ENCODE results near the gene FAM89B.

The FAM89B gene

GRCh38 chr11:65537296-65537597 is 35.1 kb upstream of the FAM89B start:
- Histone ChIP-seq H2AFZ (ENCODE audit: low read depth, low read length) (no peak overlapping the region), H3K4me1 (ENCODE audit: insufficient read depth, low read length) (peaks cover 20% of the 10 kb centered on the region), H3K27ac (ENCODE audit: low read length) (no peak overlapping the region), H3K9me3 (ENCODE audit: insufficient read depth, low read length, severe bottlenecking) (no peaks in the 10 kb centered on the region), H3K9ac (ENCODE audit: low read depth, low read length) (no peak overlapping the region), H3K4me3 (ENCODE audit: low read depth in 1 of 2, low read length in 2 of 2) (no peak overlapping the region), H4K20me1 (ENCODE audit: insufficient read depth, low read length) (0 out of 2 replicates have a peak, but pooled peaks cover 4% of the 10 kb centered on the region), H3K4me2 (ENCODE audit: insufficient read depth, low read length) (no peak overlapping the region), H3K36me3 (ENCODE audit: insufficient read depth, low read length) (peaks cover 40% of the 10 kb centered on the region), H3K27me3 (ENCODE audit: insufficient read depth, low read length, poor library complexity) (no peaks in the 10 kb centered on the region), H3K79me2 (ENCODE audit: insufficient read depth, low read length) (no peaks in the 10 kb centered on the region)
- DNase-seq (no peak), ATAC-seq (ENCODE audit: insufficient read depth, low read depth) (no peak)
- TF ChIP-seq CTCF (IDR thresholded peaks at IDR 0.05; ENCODE audit: borderline replicate concordance, extremely low read depth, low read length, poor library complexity, severe bottlenecking) (no peak), EZH2 (IDR thresholded peaks at IDR 0.05; ENCODE audit: borderline replicate concordance, low read depth, low read length, severe bottlenecking) (no peak)

- DNase-seq: no peak
- H3K4me3 ChIP-seq (ENCODE audit: low read depth in 1 of 2, low read length in 2 of 2): no peak overlapping the region
- H3K27me3 ChIP-seq (ENCODE audit: insufficient read depth, low read length, poor library complexity): no peaks in the 10 kb centered on the region
Observed at GRCh38 chr11:65537620-65538231, 34.6 kb upstream of the FAM89B start.

GRCh38 chr11:65538232-65538914 is 34.0 kb upstream of the FAM89B start:
- Histone ChIP-seq H3K27me3 (ENCODE audit: insufficient read depth, low read length, poor library complexity) (no peaks in the 10 kb centered on the region), H4K20me1 (ENCODE audit: insufficient read depth, low read length) (0 out of 2 replicates have a peak, but pooled peaks cover 4% of the 10 kb centered on the region), H3K4me3 (ENCODE audit: low read depth in 1 of 2, low read length in 2 of 2) (no peak overlapping the region), H3K4me2 (ENCODE audit: insufficient read depth, low read length) (no peak overlapping the region), H3K79me2 (ENCODE audit: insufficient read depth, low read length) (no peaks in the 10 kb centered on the region), H3K36me3 (ENCODE audit: insufficient read depth, low read length) (peaks cover 31% of the 10 kb centered on the region), H2AFZ (ENCODE audit: low read depth, low read length) (no peak overlapping the region), H3K4me1 (ENCODE audit: insufficient read depth, low read length) (peaks cover 20% of the 10 kb centered on the region), H3K9ac (ENCODE audit: low read depth, low read length) (no peak overlapping the region), H3K27ac (ENCODE audit: low read length) (no peak overlapping the region), H3K9me3 (ENCODE audit: insufficient read depth, low read length, severe bottlenecking) (no peaks in the 10 kb centered on the region)
- TF ChIP-seq CTCF (IDR thresholded peaks at IDR 0.05; ENCODE audit: borderline replicate concordance, extremely low read depth, low read length, poor library complexity, severe bottlenecking) (no peak), EZH2 (IDR thresholded peaks at IDR 0.05; ENCODE audit: borderline replicate concordance, low read depth, low read length, severe bottlenecking) (no peak)
- ATAC-seq (ENCODE audit: insufficient read depth, low read depth) (no peak), DNase-seq (no peak)

More at GRCh38 chr11:65537620-65538231, 34.6 kb upstream of the FAM89B start:
- 0 out of 2 replicates have a peak, but pooled peaks cover 4% of the 10 kb centered on the region for H4K20me1 ChIP-seq (ENCODE audit: insufficient read depth, low read length)
- H3K27ac ChIP-seq (ENCODE audit: low read length): no peak overlapping the region
- H3K79me2 ChIP-seq (ENCODE audit: insufficient read depth, low read length): no peaks in the 10 kb centered on the region
- no peak overlapping the region for H3K9ac ChIP-seq (ENCODE audit: low read depth, low read length)
- no peak for ATAC-seq (ENCODE audit: insufficient read depth, low read depth)
- TF ChIP-seq CTCF (IDR thresholded peaks at IDR 0.05; ENCODE audit: borderline replicate concordance, extremely low read depth, low read length, poor library complexity, severe bottlenecking) (no peak), EZH2 (IDR thresholded peaks at IDR 0.05; ENCODE audit: borderline replicate concordance, low read depth, low read length, severe bottlenecking) (no peak)
- peaks cover 20% of the 10 kb centered on the region for H3K4me1 ChIP-seq (ENCODE audit: insufficient read depth, low read length)
- no peak overlapping the region for H2AFZ ChIP-seq (ENCODE audit: low read depth, low read length)
- H3K9me3 ChIP-seq (ENCODE audit: insufficient read depth, low read length, severe bottlenecking): no peaks in the 10 kb centered on the region
- H3K4me2 ChIP-seq (ENCODE audit: insufficient read depth, low read length): no peak overlapping the region
- peaks cover 36% of the 10 kb centered on the region for H3K36me3 ChIP-seq (ENCODE audit: insufficient read depth, low read length)

Measured in DND-41 (cell line).